MM.1S (cell line): ENCODE measurements around the gene PI4KA.

Experiments used
- DNase-seq: peaks from one replicate; pipeline ENCODE4 v3.0.0-alpha.2; 2015
- H2AFZ ChIP-seq: fragments of 300-600 bp; sonication (generic); 2 replicates; pipeline ENCODE4 v1.6.0; 2016; ENCODE audit warnings: antibody characterized with exemption, low read length
- H3F3A ChIP-seq: fragments of 300-600 bp; sonication (generic); 2 replicates; pipeline ENCODE4 v1.6.1; 2016; ENCODE audit warnings: mild to moderate bottlenecking, antibody characterized with exemption, low read length, moderate library complexity, mixed read lengths; ENCODE audit not compliant: insufficient read depth
- H3K27ac ChIP-seq: fragments of 300-600 bp; sonication (generic); 2 replicates; pipeline ENCODE4 v1.5.1; 2016; ENCODE audit warnings: mild to moderate bottlenecking, low read length
- H3K27me3 ChIP-seq: fragments of 300-600 bp; sonication (generic); replicated peaks from 2 replicates; pipeline ENCODE4 v1.6.0; 2016; ENCODE audit warnings: low read length; ENCODE audit not compliant: insufficient read depth
- H3K36me3 ChIP-seq: fragments of 300-600 bp; sonication (generic); replicated peaks from 2 replicates; pipeline ENCODE4 v1.6.1; 2016; ENCODE audit warnings: mild to moderate bottlenecking, low read length, mixed read lengths; ENCODE audit not compliant: insufficient read depth
- H3K4me1 ChIP-seq: fragments of 300-600 bp; sonication (generic); 2 replicates; pipeline ENCODE4 v1.6.1; 2016; ENCODE audit warnings: low read length, mixed read lengths
- H3K4me2 ChIP-seq: fragments of 300-600 bp; sonication (generic); 2 replicates; pipeline ENCODE4 v1.6.0; 2016; ENCODE audit warnings: low read depth, low read length
- H3K4me3 ChIP-seq: fragments of 300-600 bp; sonication (generic); 2 replicates; pipeline ENCODE4 v1.5.1; 2016; ENCODE audit warnings: low read length, mixed read lengths
- H3K79me2 ChIP-seq: fragments of 300-600 bp; sonication (generic); 2 replicates; pipeline ENCODE4 v1.6.1; 2016; ENCODE audit warnings: mixed run types, low read length, mixed read lengths
- H3K9ac ChIP-seq: fragments of 300-600 bp; sonication (generic); 2 replicates; pipeline ENCODE4 v1.6.1; 2016; ENCODE audit warnings: low read length, mixed read lengths
- H3K9me2 ChIP-seq: fragments of 300-600 bp; sonication (generic); replicated peaks from 2 replicates; pipeline ENCODE4 v1.6.1; 2016; ENCODE audit warnings: mild to moderate bottlenecking, low read length, mixed read lengths; ENCODE audit not compliant: insufficient read depth
- H3K9me3 ChIP-seq: fragments of 300-600 bp; sonication (generic); replicated peaks from 2 replicates; pipeline ENCODE4 v1.6.1; 2016; ENCODE audit warnings: mild to moderate bottlenecking, low read length, mixed read lengths; ENCODE audit not compliant: insufficient read depth
- H4K20me1 ChIP-seq: fragments of 300-600 bp; sonication (generic); 2 replicates; pipeline ENCODE4 v1.6.1; 2016; ENCODE audit warnings: mild to moderate bottlenecking, low read length, moderate library complexity, mixed read lengths; ENCODE audit not compliant: insufficient read depth
- CTCF ChIP-seq: fragments of 300-600 bp; sonication (generic); IDR thresholded peaks from 2 replicates; pipeline ENCODE4 v1.5.1; 2016; ENCODE audit warnings: antibody characterized with exemption, low read length, mixed read lengths
- EZH2 ChIP-seq: fragments of 300-600 bp; sonication (generic); optimal IDR thresholded peaks from 2 replicates; pipeline ENCODE3; 2017; ENCODE audit warnings: low read depth, mild to moderate bottlenecking, antibody characterized with exemption, low read length, mixed read lengths
- EZH2phosphoT487 ChIP-seq: fragments of 300-600 bp; sonication (generic); IDR thresholded peaks from 2 replicates; pipeline ENCODE4 v1.6.1; 2018; ENCODE audit warnings: antibody characterized with exemption, low read length

The PI4KA gene

DNA sequence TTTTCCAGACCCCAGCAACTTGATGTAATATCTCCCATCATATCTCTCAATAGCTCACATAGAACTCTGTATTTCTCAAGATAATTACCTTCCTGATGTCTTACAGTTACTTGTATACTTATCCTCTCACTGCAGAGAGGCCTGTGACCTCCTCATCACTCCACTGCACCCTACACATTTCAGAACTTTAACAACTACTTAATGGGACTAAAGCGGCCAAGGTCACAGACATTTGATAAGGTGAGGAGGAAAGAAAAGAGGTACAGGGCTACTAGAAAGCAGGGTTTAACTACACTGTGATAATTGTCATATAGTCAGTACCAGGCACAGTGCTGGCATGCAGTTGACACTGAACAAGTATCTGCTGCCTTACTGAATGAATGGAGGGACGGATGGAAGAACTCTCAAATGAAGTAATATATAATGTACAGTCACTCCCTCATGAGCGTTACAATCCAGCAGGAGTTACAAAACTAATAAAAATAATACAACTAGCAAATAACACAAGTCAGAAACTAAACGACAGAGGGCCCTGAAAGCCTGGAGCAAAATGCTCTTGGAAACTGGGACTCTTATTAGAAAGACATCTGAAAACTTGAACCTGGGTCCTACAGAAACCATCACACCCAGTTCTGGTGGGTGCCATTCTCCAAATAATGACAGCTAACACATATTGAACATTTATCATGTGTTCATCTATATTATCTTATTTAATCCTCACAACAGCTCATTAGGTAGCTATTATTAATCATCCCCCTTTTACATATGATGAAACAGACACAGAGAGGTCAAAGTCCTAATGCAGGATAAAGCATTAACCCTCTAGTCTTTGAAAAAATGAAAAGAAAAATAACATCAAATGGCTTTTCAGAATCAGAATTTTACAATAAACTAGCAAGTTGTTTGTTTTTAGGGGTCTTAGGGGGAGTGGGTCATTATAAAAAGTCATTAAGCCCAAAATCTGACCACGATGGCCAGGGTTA lies 14.3 kb downstream of the PI4KA start:
- TF ChIP-seq CTCF (no peak), EZH2phosphoT487 (no peak), EZH2 (no peak)
- peaks cover 21% of the 10 kb centered on the region for H4K20me1 ChIP-seq
- H2AFZ ChIP-seq = no peak overlapping the region
- no peaks in the 10 kb centered on the region for H3F3A ChIP-seq
- H3K4me2 ChIP-seq = no peak overlapping the region
- no peak overlapping the region for H3K27ac ChIP-seq
- no peak overlapping the region for H3K9ac ChIP-seq
- no peaks in the 10 kb centered on the region for H3K9me2 ChIP-seq
- no peaks in the 10 kb centered on the region for H3K36me3 ChIP-seq
- no peaks in the 10 kb centered on the region for H3K27me3 ChIP-seq
- H3K4me3 ChIP-seq = no peak overlapping the region
- H3K79me2 ChIP-seq = peaks cover 97% of the 10 kb centered on the region
- no peaks in the 10 kb centered on the region for H3K4me1 ChIP-seq
- H3K9me3 ChIP-seq = no peaks in the 10 kb centered on the region
- DNase-seq = no peak

GRCh38 chr22:20843501-20843900 lies 15.1 kb downstream of the PI4KA start:
- Histone ChIP-seq H3K27me3 (no peaks in the 10 kb centered on the region), H3F3A (no peaks in the 10 kb centered on the region), H3K4me2 (no peak overlapping the region), H3K4me1 (no peaks in the 10 kb centered on the region), H3K9me3 (no peaks in the 10 kb centered on the region), H3K79me2 (peaks cover 97% of the 10 kb centered on the region), H4K20me1 (peaks cover 21% of the 10 kb centered on the region), H3K9me2 (no peaks in the 10 kb centered on the region), H3K9ac (no peak overlapping the region), H3K27ac (no peak overlapping the region), H3K36me3 (no peaks in the 10 kb centered on the region), H2AFZ (no peak overlapping the region), H3K4me3 (no peak overlapping the region)
- TF ChIP-seq CTCF (no peak), EZH2 (no peak), EZH2phosphoT487 (no peak)
- DNase-seq = no peak

- no peak overlapping the region for H3K4me3 ChIP-seq
- H3K9ac ChIP-seq = no peak overlapping the region
- peaks cover 21% of the 10 kb centered on the region for H4K20me1 ChIP-seq
- no peak overlapping the region for H3K27ac ChIP-seq
- TF ChIP-seq EZH2phosphoT487 (no peak), CTCF (no peak), EZH2 (no peak)
- peaks cover 90% of the 10 kb centered on the region for H3K79me2 ChIP-seq
- H3K4me2 ChIP-seq = no peak overlapping the region
- no peak for DNase-seq
- H3K36me3 ChIP-seq = no peaks in the 10 kb centered on the region
- H3K9me2 ChIP-seq = no peaks in the 10 kb centered on the region
- H3K27me3 ChIP-seq = no peaks in the 10 kb centered on the region
- peaks cover 8% of the 10 kb centered on the region for H3K4me1 ChIP-seq
- H3F3A ChIP-seq = peaks cover 4% of the 10 kb centered on the region; the same call in 1 of the 2 replicates
- H3K9me3 ChIP-seq = no peaks in the 10 kb centered on the region
- H2AFZ ChIP-seq = no peak overlapping the region
These were observed 17.8 kb downstream of the PI4KA start for GRCh38 chr22:20840646-20841371.
